Uterus (tissue), 4 donors: Measurements from ENCODE around the gene DOCK1. TPM values are rescaled to one million over a fixed set of nuclear protein-coding genes. Genes with fewer than 3 reads are reported as not detected.

Experiments
- DNase-seq, 2 donors: peaks; one replicate each; pipeline ENCODE4 v3.0.0-alpha.2; 2019 to 2020
- H3K27ac ChIP-seq, 2 donors: fragments of 200-600 bp; sonication (generic); 1 replicate in 1 of 2; 2 replicates in 1 of 2; pipeline ENCODE4 v1.5.1; 2016 to 2018
- H3K27me3 ChIP-seq, 2 donors: fragments of 200-600 bp; sonication (generic); one replicate each; pipeline ENCODE4 v1.5.1; 2018 to 2019; ENCODE audit warnings: control low read depth in 1 of 2
- H3K36me3 ChIP-seq, 2 donors: fragments of 200-600 bp; sonication (generic); one replicate each; pipeline ENCODE4 v1.5.1; 2019; ENCODE audit warnings: control low read depth in 1 of 2
- H3K4me1 ChIP-seq, 2 donors: fragments of 200-600 bp; sonication (generic); one replicate each; pipeline ENCODE4 v1.5.1; 2018 to 2019; ENCODE audit warnings: control low read depth in 1 of 2
- H3K4me3 ChIP-seq, 2 donors: fragments of 200-600 bp; sonication (generic); 1 replicate in 1 of 2; 2 replicates in 1 of 2; pipeline ENCODE4 v1.5.1; 2018 to 2019; ENCODE audit warnings: mild to moderate bottlenecking in 1 of 2
- H3K9me3 ChIP-seq, 2 donors: fragments of 200-600 bp; sonication (generic); one replicate each; pipeline ENCODE4 v1.5.1; 2019; ENCODE audit warnings: control low read depth in 1 of 2
- POLR2A ChIP-seq, 2 donors: fragments of 450-650 bp; IDR thresholded peaks; one replicate each; pipeline ENCODE4 v1.6.1; 2016; ENCODE audit warnings: antibody characterized with exemption in 2 of 2, mild to moderate bottlenecking in 1 of 2, moderate library complexity in 1 of 2
- intact Hi-C: fragments of 100-400 bp; cut with DNase I; formaldehyde crosslinking; loops from one replicate; pipeline ENCODE4 v1.15.1; 2023; ENCODE audit warnings: low total_unique reads
- total RNA-seq, 4 donors: library from RNA; depleted of rRNA in 3 of 4; stranded (reverse); fragments of >200 nt in 3 of 4; gene quantifications; one replicate each; pipeline versions ENCODE4 v1.1.0 to v1.2.4, GENCODE V29; 2014 to 2023
- TF ChIP-seq, protein P1 (sequence below), 4 experiments: fragments of 200-600 bp in 2 of 4; fragments of 450-650 bp in 2 of 4; sonication (generic) in 2 of 4; IDR thresholded peaks; one replicate each; pipeline ENCODE4 v1.5.1; 2016 to 2019; ENCODE audit warnings: antibody characterized with exemption in 4 of 4, mild to moderate bottlenecking in 2 of 4, moderate library complexity in 1 of 4
- donor health status: DM: yes; HTN: yes; CAD: no.

The DOCK1 gene
- total RNA-seq, 4 donors from 2014 or later: 15.6 to 130 (median 65.0) TPM

DNA sequence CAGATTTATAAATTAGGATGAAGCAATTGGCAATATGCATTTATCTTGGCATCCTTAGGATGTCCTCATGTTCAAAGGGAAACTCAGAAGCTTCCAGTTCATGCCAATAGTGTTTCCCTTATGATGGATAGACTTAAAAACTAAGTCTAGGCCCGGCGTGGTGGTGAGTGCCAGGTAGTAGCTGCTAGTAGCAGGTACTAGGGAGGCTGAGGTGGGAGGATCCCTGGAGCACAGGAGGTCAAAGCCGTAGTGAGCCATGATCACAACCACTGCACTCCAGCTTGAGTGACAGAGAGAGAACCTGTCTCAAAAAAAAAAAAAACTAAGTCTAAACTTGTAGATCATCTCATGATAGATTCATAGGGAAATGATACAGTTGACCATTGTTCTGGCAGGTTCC lies 115.0 kb downstream of the DOCK1 start:
- DNase-seq: no peak
- TF ChIP-seq, protein P1, sequence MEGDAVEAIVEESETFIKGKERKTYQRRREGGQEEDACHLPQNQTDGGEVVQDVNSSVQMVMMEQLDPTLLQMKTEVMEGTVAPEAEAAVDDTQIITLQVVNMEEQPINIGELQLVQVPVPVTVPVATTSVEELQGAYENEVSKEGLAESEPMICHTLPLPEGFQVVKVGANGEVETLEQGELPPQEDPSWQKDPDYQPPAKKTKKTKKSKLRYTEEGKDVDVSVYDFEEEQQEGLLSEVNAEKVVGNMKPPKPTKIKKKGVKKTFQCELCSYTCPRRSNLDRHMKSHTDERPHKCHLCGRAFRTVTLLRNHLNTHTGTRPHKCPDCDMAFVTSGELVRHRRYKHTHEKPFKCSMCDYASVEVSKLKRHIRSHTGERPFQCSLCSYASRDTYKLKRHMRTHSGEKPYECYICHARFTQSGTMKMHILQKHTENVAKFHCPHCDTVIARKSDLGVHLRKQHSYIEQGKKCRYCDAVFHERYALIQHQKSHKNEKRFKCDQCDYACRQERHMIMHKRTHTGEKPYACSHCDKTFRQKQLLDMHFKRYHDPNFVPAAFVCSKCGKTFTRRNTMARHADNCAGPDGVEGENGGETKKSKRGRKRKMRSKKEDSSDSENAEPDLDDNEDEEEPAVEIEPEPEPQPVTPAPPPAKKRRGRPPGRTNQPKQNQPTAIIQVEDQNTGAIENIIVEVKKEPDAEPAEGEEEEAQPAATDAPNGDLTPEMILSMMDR (IDR thresholded peaks at IDR 0.05): no peak
- TF ChIP-seq POLR2A (IDR thresholded peaks at IDR 0.05): no peak
- Histone ChIP-seq H3K36me3 (no peaks in the 10 kb centered on the region), H3K4me1 (no peaks in the 10 kb centered on the region), H3K27me3 (no peaks in the 10 kb centered on the region), H3K27ac (no peak overlapping the region), H3K9me3 (no peaks in the 10 kb centered on the region), H3K4me3 (no peak overlapping the region)
- intact Hi-C loops: no loop called here

DNA sequence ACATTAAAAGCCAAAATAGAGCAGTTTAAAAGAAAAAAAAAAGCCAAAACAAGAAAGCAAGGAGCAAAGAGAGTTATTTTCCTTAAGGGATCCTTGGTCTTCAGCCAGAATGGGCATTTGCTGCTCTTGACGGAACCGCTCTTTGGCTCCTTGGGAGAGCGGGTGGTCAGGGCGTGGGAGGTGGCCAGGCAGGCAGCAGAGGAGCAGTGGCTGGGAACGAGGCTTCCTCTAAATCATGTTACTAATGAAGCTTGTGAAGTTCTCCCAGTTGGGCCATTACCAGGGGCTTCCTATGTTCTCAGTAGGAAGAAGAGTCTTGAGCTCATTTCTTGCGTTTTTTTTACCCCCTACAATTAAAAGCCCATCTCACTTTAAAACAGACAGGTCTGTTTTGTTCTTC lies 116.6 kb downstream of the DOCK1 start:
- H3K36me3 ChIP-seq: no peaks in the 10 kb centered on the region
- H3K27ac ChIP-seq: no peak overlapping the region
- no peaks in the 10 kb centered on the region for H3K9me3 ChIP-seq
- intact Hi-C loops: no loop called here
- DNase-seq: no peak
- no peak overlapping the region for H3K4me3 ChIP-seq
- no peaks in the 10 kb centered on the region for H3K27me3 ChIP-seq
- TF ChIP-seq, protein P1 (IDR thresholded peaks at IDR 0.05): no peak
- TF ChIP-seq POLR2A (IDR thresholded peaks at IDR 0.05): no peak
- H3K4me1 ChIP-seq: no peaks in the 10 kb centered on the region

DNA sequence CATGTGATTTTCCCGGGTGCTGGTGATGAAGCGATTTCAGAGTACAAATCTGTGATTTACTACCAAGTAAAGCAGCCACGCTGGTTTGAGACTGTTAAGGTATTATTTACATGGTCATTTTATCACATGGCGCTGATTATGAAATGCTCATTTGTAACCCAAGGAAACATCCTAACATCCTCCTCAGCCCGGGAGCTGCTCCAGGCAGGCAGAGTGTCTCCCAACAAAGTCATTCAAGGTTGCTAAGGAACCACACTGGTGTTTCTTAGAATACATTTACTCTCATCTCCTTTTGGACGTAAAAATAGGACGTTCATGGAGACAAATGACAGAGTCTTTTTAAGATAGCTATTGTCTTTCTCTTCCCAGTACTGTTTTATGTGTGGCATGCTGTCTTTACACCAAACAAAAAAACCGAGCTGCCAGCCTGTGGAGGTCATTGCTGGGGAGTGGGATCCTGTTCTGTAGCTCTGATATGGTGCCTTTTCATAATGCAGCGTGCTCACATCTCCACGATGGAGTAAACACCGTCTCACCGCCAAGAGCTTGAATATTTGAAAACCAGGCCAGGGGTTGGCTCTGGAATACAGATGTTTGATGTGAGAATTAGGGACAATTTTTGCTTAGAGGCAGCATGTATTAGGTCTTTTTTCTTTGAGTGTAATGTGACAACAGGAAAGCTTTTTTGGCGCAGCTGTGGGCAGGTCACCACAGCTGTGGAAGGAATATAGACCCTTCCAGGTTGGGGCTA lies 119.6 kb downstream of the DOCK1 start:
- intact Hi-C loops: no loop called here
- Histone ChIP-seq H3K4me1 (no peaks in the 10 kb centered on the region), H3K36me3 (no peaks in the 10 kb centered on the region), H3K27ac (peak overlapping the region; percentile 64 to 88), H3K9me3 (no peaks in the 10 kb centered on the region), H3K27me3 (no peaks in the 10 kb centered on the region), H3K4me3 (no peak overlapping the region)
- DNase-seq: peak; percentile 70 to 79
- TF ChIP-seq, protein P1 (IDR thresholded peaks at IDR 0.05): no peak

DNA sequence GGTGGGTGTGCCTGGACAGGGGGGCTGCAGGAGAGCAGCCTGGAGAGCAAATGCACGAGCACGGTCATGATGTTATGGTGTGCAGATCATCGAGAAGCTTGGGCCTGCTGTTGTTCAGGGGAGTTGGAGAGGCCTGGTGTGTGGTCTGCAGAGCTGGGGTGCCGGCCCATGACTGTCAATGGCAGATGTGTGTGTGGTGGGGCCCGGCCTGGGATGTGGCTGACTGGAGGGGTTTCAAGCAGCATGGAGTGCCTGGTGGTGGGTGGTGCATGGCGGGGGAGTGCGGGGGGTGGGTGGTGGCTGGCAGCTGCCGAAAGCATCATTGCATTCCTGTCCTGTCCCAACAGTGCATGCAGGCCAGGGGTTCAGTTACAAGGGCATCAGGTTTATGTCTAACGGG lies 122.6 kb downstream of the DOCK1 start:
- intact Hi-C loops: no loop called here
- TF ChIP-seq POLR2A (IDR thresholded peaks at IDR 0.05): no peak
- TF ChIP-seq, protein P1 (IDR thresholded peaks at IDR 0.05): no peak
- no peaks in the 10 kb centered on the region for H3K9me3 ChIP-seq
- no peak overlapping the region for H3K27ac ChIP-seq
- H3K4me3 ChIP-seq: no peak overlapping the region
- no peaks in the 10 kb centered on the region for H3K4me1 ChIP-seq
- H3K27me3 ChIP-seq: no peaks in the 10 kb centered on the region
- no peaks in the 10 kb centered on the region for H3K36me3 ChIP-seq
- no peak for DNase-seq

DNA sequence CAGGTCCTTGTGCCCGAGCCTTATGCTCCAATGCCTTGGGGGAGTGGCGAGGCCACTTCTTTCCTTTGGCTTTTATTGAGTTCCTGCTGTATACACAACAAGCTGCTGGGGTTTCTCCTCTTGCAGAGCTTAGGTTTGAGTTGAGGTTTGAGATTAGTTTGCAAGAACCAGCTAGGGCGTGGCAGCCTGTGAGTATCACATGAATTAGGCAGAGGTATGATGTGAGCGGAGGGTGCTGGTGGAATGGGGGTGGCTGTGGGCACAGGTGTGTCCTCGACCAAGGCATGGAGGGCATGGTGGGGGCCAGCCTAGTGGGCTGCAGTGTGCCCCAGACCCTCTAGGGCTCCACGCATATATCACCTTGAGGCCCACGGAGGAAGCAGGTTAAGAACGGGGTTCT lies 123.3 kb downstream of the DOCK1 start:
- no peak for DNase-seq
- no peak for TF ChIP-seq POLR2A (IDR thresholded peaks at IDR 0.05)
- TF ChIP-seq, protein P1 (IDR thresholded peaks at IDR 0.05): no peak
- Histone ChIP-seq H3K4me1 (no peaks in the 10 kb centered on the region), H3K27ac (no peak overlapping the region), H3K27me3 (no peaks in the 10 kb centered on the region), H3K4me3 (no peak overlapping the region), H3K36me3 (no peaks in the 10 kb centered on the region), H3K9me3 (no peaks in the 10 kb centered on the region)
- intact Hi-C loops: no loop called here
